ENCODE data around the gene TSHZ2.
A peak's percentile ranks its signal among the peaks of the same experiment; 100 is the strongest.
"Not testable (repeated sequence)": the region's sequence is repeated elsewhere in the genome, so short reads cannot be mapped to it uniquely, and the experiment has no call there.

Gene TSHZ2

DNA sequence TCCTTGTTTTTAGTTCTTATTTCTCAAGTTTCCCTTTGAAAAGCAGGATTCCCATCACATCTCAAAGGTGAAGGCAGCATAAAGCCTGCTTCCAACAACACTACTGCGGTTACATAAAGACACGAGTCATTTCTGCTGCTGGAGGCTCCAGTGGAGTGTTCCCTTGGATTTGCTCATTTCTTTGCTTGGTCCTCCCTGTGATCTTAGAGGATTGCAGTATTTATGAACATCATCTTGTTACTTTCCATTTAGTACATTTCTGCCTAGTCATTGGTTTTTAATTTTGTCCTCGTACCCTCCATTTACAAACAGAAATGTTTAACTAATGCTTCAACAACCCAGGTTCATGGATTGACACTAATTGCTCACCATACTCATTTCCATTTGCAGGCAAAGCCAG lies 322.6 kb downstream of the TSHZ2 start:
- peak; percentile 13 for DNase-seq

- peak; percentile 17 for DNase-seq
Measured at GRCh38 chr20:53296025-53296424, 323.9 kb downstream of the TSHZ2 start.

DNA sequence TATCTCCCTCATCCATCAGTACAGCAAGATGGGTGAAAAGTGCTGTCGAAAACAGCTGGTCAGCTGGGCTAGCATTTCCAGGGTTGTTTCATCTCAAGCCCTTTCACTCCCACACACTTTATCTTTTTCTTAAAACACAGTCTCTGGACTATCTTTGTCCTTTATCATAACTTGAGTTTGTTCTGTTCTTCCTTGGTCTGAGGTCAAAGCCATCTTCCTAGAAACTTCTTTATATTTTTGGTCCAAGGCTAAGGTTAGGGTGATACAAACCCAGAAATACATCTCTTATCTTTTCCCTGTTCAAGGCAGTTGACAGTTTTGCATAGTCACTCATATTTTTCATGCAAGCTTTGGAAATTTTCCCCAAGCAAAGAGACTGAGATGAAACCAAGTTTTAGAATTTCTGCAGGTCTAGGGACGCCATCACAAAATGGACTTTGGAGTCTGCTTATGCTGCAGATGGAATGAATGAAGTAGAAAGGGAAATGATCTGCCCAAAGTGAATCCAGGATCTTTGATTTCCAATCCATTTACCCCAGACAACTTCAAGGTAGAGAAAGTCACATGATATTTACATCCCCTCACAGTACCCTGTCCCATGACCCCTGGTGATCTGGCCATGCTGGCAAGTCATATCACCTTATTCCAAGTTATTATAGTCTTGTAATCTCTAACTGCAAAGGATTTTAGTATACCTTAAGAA lies 324.4 kb downstream of the TSHZ2 start:
- DNase-seq: no peak

GRCh38 chr20:53297154-53297529 lies 325.0 kb downstream of the TSHZ2 start:
- DNase-seq: no peak

- DNase-seq: no peak
Measured at GRCh38 chr20:53298260-53298659, 326.1 kb downstream of the TSHZ2 start.

- peak; percentile 89 for DNase-seq
Measured at GRCh38 chr20:53298911-53299310, 326.8 kb downstream of the TSHZ2 start.

GRCh38 chr20:53299831-53300230 lies 327.7 kb downstream of the TSHZ2 start:
- peak; percentile 75 for DNase-seq

DNA sequence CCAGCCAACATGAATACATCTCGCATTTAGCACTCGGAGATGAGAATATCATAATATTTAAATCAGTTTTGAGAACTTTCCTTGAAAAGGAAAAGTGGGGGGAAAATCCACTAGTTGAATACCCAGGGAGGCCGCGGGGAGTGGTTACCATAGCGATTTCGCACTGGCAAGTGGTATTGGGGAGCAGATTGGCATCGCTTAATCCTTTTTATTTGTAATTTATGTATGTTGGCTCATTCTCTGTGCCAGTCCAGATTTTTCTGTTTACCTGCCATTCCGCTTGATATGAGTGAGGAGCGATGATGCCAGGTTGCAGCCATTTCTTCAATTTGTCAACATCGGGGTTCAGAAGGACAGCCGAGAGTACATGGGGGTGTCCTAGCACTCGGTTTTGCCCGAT lies 329.7 kb downstream of the TSHZ2 start:
- DNase-seq: no peak

GRCh38 chr20:53302695-53303412 lies 330.7 kb downstream of the TSHZ2 start:
- DNase-seq: no peak

DNA sequence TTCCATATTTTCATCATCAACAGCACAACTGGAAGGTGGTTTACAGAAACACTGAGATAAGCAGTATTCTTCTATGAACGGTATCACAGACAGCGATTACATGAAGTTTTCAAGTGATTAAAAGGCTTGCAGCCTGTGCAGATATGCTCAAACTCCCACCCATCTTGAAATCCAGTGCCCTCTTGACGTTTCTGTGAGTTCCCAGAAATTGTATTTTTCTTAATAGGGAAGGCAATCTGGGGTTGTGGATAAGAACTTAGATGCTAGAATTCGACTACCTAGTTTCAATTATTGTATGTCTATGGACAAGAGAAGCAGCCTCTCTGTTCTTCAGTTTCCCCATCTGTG lies 331.2 kb downstream of the TSHZ2 start:
- no peak for DNase-seq

- no peak for DNase-seq
Measured at GRCh38 chr20:53304146-53304545, 332.0 kb downstream of the TSHZ2 start.

DNA sequence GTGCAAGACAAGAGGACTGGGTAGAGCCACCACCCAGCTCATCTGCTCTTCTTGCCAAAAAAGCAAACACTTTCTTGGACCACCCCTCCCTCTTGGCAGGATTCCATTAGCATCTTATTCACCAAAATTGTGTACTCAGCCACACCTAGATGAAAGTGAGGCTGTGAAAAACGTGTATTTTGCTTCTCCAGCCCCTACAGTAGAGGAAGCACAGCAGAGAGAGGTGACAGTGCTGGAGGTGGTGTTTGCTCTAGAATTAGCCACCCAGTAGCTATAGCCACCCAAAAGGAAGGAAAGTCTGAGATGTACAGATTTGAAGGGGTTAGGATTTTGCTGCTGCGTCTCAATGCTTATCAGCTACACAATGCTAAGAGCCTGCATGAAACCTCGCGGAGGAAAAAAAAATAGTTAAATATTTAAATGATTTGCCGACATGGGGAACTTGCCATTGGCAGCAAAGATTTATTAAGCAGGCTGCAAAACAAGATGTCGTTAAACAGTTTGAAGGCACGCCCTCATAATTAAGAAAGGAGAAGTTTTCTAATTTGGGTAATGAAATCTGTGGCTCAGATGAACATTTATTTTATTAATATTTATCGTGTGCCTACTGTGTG lies 334.1 kb downstream of the TSHZ2 start:
- no peak for DNase-seq

GRCh38 chr20:53307964-53308597 lies 335.9 kb downstream of the TSHZ2 start:
- no peak for DNase-seq

GRCh38 chr20:53309515-53309914 lies 337.4 kb downstream of the TSHZ2 start:
- no peak for DNase-seq

DNA sequence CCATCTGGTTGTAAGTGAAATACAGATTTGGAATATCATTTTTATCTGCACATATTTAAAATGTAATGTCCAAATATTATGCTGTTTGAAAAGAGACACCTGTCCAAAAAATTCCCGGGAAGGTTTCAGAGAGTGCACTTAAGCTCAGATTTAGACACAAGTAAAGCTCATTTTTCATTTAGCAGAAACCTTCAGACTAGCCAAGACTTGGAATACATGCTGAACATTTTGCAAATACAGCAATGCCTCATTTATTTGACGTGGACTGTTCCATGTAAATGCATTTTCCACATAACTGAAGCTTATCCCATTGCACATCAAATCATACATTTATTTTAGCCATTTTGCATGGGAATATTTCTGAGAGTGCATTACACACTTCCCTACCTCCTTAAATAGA lies 340.8 kb downstream of the TSHZ2 start:
- no peak for DNase-seq

GRCh38 chr20:53316206-53316937 lies 344.2 kb downstream of the TSHZ2 start:
- no peak for DNase-seq

- DNase-seq: no peak
Measured at GRCh38 chr20:53319200-53319599, 347.0 kb downstream of the TSHZ2 start.

GRCh38 chr20:53319716-53320115 lies 347.6 kb downstream of the TSHZ2 start:
- DNase-seq: no peak

- no peak for DNase-seq
Measured at GRCh38 chr20:53320701-53321100, 348.5 kb downstream of the TSHZ2 start.

DNA sequence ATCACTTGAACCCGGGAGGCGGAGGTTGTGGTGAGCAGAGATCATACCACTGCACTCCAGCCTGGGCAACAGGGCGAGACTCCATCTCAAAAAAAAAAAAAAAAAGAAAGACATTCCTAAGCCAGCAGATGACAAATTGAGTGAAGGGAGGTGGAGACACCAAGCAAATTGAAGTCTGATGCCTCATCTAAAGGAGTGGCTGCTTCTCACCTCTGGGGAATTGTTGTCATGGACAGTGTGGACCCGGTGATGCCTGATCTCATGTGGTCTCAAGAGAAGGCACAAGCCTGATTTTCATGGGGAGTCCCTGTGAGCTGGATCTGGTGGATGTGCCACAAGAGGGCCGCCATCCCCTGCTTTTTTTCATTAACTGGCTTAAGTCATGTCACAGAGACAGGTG lies 349.4 kb downstream of the TSHZ2 start:
- peak; percentile 58 for DNase-seq

GRCh38 chr20:53322651-53323050 lies 350.5 kb downstream of the TSHZ2 start:
- DNase-seq: no peak

DNA sequence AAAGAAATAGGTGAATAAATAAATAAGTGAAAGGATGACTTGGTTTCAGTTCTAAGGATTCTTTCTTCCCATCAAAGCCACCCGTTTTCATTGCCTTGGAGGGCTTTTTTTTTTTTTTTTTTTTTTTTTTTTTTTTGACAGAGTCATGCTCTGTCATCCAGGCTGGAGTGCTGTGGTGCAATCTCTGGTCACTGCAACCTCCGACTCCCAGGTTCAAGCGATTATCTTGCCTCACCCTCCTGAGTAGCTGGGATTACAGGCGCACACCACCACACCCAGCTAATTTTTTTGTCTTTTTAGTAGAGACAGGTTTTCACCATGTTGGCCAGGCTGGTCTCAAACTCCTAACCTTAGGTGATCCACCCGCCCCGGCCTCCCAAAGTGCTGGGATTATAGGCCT lies 351.3 kb downstream of the TSHZ2 start:
- DNase-seq: not testable (repeated sequence)

DNA sequence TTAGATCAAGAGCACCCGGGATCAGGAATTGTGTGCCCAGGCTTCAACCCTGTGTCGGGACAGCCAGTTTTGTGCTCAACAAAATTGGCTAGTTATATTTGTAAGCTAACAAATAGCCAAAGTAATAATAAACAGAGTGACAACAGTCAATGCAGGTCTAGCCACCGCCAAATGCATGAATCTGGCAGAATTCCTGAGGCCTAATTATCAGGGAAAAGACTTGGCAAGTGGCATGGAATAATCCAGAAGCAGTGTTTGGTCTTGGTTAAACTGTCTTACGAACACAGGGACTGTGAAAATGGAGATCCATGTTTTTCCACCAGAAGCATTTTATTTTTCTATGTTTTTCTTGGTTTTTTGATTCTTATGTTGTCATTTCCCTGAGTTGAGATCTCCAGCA lies 352.7 kb downstream of the TSHZ2 start:
- no peak for DNase-seq

Measured in NCI-H82 (cell line).